GM19438 (cell line): ENCODE data around the gene LY6G6F.

Source experiments
- ATAC-seq: cut with Tn5 transposase; IDR thresholded peaks from one replicate; pipeline ENCODE4 v1.9.1; 2021; ENCODE audit warnings: low read depth; ENCODE audit not compliant: unreplicated experiment

LY6G6F gene

GRCh38 chr6:31706599-31706998 lies at the start of gene LY6G6F:
Gene LY6G6F, plus strand, starts transcription at chr6:31706866. Its CDS starts 41 bp downstream, at chr6:31706907.
- ATAC-seq: no peak

- no peak for ATAC-seq
Measured at GRCh38 chr6:31657406-31658157, 49.1 kb upstream of the LY6G6F start.

GRCh38 chr6:31658158-31658688 lies 48.4 kb upstream of the LY6G6F start:
- ATAC-seq: no peak

- no peak for ATAC-seq
Measured at GRCh38 chr6:31658983-31659648, 47.5 kb upstream of the LY6G6F start.

GRCh38 chr6:31659649-31660380 lies 46.9 kb upstream of the LY6G6F start:
- no peak for ATAC-seq

- ATAC-seq: peak; percentile 45
Measured at GRCh38 chr6:31660381-31661261, 46.0 kb upstream of the LY6G6F start, which contains the start of gene C6orf47. Gene C6orf47, minus strand, starts transcription at chr6:31660778. Its CDS starts 831 bp downstream, at chr6:31659947.

- no peak for ATAC-seq
Measured at GRCh38 chr6:31661262-31662123, 45.2 kb upstream of the LY6G6F start.

GRCh38 chr6:31662124-31662723 lies 44.4 kb upstream of the LY6G6F start:
- ATAC-seq: no peak

- no peak for ATAC-seq
Measured at GRCh38 chr6:31663126-31663960, 43.3 kb upstream of the LY6G6F start.

- no peak for ATAC-seq
Measured at GRCh38 chr6:31663961-31664789, 42.5 kb upstream of the LY6G6F start.

GRCh38 chr6:31664790-31665500 lies 41.7 kb upstream of the LY6G6F start, which contains the start of gene GPANK1:
Gene GPANK1, minus strand, starts transcription at chr6:31664997. Its CDS starts 519 bp downstream, at chr6:31664478.
- peak; percentile 2 for ATAC-seq

- peak; percentile 76 for ATAC-seq
Measured at GRCh38 chr6:31665501-31666336, 40.9 kb upstream of the LY6G6F start, which contains the start of gene CSNK2B. Gene CSNK2B, plus strand, starts transcription at chr6:31666080. Its CDS starts 752 bp downstream, at chr6:31666832.

- no peak for ATAC-seq
Measured at GRCh38 chr6:31666337-31666965, 40.2 kb upstream of the LY6G6F start.

GRCh38 chr6:31669676-31670075 lies 37.0 kb upstream of the LY6G6F start, which contains the start of gene LY6G5B:
Gene LY6G5B, plus strand, starts transcription at chr6:31669976. Its CDS starts 975 bp downstream, at chr6:31670951.
- ATAC-seq: no peak
